Kidney (tissue), 14 donors: Measurements from ENCODE around the gene FMO3. TPM values are rescaled to one million over a fixed set of nuclear protein-coding genes. Genes with fewer than 3 reads are reported as not detected.

Experiments used
- DNase-seq, 5 donors: peaks; one replicate each; pipeline ENCODE4 v3.0.0-alpha.2; 2013 to 2020
- FAIRE-seq: peaks from 2 replicates; lab custom pipeline; 2012; peaks lifted over from hg19 to GRCh38; lab: Jason Lieb, UNC
- H3K27ac ChIP-seq, 2 donors: one replicate each; pipeline ENCODE4 v1.7.0; 2013; ENCODE audit warnings: low read depth in 2 of 2, low read length in 2 of 2, inconsistent platforms in 1 of 2
- H3K27me3 ChIP-seq: one replicate; pipeline ENCODE4 v1.7.1; 2013; ENCODE audit warnings: low read length, inconsistent platforms; ENCODE audit not compliant: control insufficient read depth, insufficient read depth
- H3K36me3 ChIP-seq, 3 donors: one replicate each; pipeline versions ENCODE4 v1.7.0 to v1.7.1; 2013; ENCODE audit warnings: low read length in 3 of 3, control low read depth in 1 of 3, inconsistent platforms in 1 of 3; ENCODE audit not compliant: insufficient read depth in 3 of 3, control insufficient read depth in 2 of 3
- H3K4me1 ChIP-seq, 3 donors: one replicate each; pipeline versions ENCODE4 v1.7.0 to v1.7.1; 2013; ENCODE audit warnings: low read length in 3 of 3, inconsistent platforms in 1 of 3, low read depth in 1 of 3; ENCODE audit not compliant: control insufficient read depth in 2 of 3, insufficient read depth in 2 of 3
- H3K4me3 ChIP-seq, 3 donors: one replicate each; pipeline versions ENCODE4 v1.7.0 to v1.8.1; 2013; ENCODE audit warnings: low read length in 3 of 3, control low read depth in 1 of 3, inconsistent platforms in 1 of 3
- H3K9ac ChIP-seq, 3 donors: one replicate each; pipeline versions ENCODE4 v1.7.0 to v1.7.1; 2013; ENCODE audit warnings: low read length in 3 of 3, control low read depth in 1 of 3, inconsistent platforms in 1 of 3
- H3K9me3 ChIP-seq, 3 donors: one replicate each; pipeline versions ENCODE4 v1.7.0 to v1.7.1; 2013; ENCODE audit warnings: low read length in 3 of 3, control low read depth in 1 of 3, inconsistent platforms in 1 of 3; ENCODE audit not compliant: control insufficient read depth in 2 of 3, insufficient read depth in 1 of 3
- CTCF ChIP-seq: IDR thresholded peaks from 3 replicates; pipeline ENCODE4 v1.5.1; 2012; ENCODE audit warnings: mild to moderate bottlenecking, moderate library complexity, borderline replicate concordance; ENCODE audit not compliant: insufficient read depth; ENCODE audit errors: extremely low read depth
- intact Hi-C: fragments of 100-400 bp; cut with DNase I; formaldehyde crosslinking; loops from one replicate; pipeline ENCODE4 v1.11.1; 2022
- polyA plus RNA-seq: library from polyadenylated mRNA; stranded (reverse); fragments of 350-450 nt; fragmentation: Illumina TruSeq; extraction: RNeasy Lipid Tissue Mini Kit (QIAGEN cat#74804); gene quantifications from one replicate; pipeline ENCODE4 v1.2.3, GENCODE V29; 2014; ENCODE audit warnings: low read depth, low replicate concordance; ENCODE audit not compliant: insufficient read depth
- total RNA-seq: library from RNA; stranded (reverse); fragmentation: NEBNext Ultra II Directional; extraction: Animal tissue kit (Norgen Biotek cat#: 25700); gene quantifications from one replicate; pipeline ENCODE4 v1.2.1, GENCODE V29; 2021
- donor health status: control.
- donor health status: control.
- donor health status: control.
- donor health status: control.
- donor health status: control.
- donor health status: DM: yes; HTN: yes; CAD: no.
- donor health status: Normal renal cell carcinoma (clear cell type).

FMO3 gene
- total and polyA plus RNA-seq, 2 donors from 2014 or later, result 7.7 to 19.3 TPM

GRCh38 chr1:171110621-171111326 lies 20.1 kb downstream of the FMO3 start:
- DNase-seq, result peak in 1 of 5 donors; percentile 18
- FAIRE-seq, result no peak
- Histone ChIP-seq H3K4me1 (no peaks in the 10 kb centered on the region), H3K27me3 (no peaks in the 10 kb centered on the region), H3K9me3 (no peaks in the 10 kb centered on the region), H3K36me3 (no peaks in the 10 kb centered on the region), H3K27ac (no peak overlapping the region), H3K4me3 (no peak overlapping the region), H3K9ac (no peak overlapping the region)
- intact Hi-C loops, result no loop called here
- no peak for TF ChIP-seq CTCF

- H3K9me3 ChIP-seq, result no peaks in the 10 kb centered on the region
- FAIRE-seq (no peak), DNase-seq (no peak)
- intact Hi-C loops, result no loop called here
- H3K36me3 ChIP-seq, result no peaks in the 10 kb centered on the region
- no peak for TF ChIP-seq CTCF
- H3K4me3 ChIP-seq, result no peak overlapping the region
- H3K4me1 ChIP-seq, result no peaks in the 10 kb centered on the region
- no peak overlapping the region for H3K27ac ChIP-seq
- no peaks in the 10 kb centered on the region for H3K27me3 ChIP-seq
- H3K9ac ChIP-seq, result no peak overlapping the region
Measured at GRCh38 chr1:171112119-171112518, 21.4 kb downstream of the FMO3 start.

GRCh38 chr1:171113382-171113781 lies 22.7 kb downstream of the FMO3 start:
- no peaks in the 10 kb centered on the region for H3K27me3 ChIP-seq
- no peak for FAIRE-seq
- H3K9me3 ChIP-seq, result no peaks in the 10 kb centered on the region
- H3K4me3 ChIP-seq, result no peak overlapping the region
- no peak for DNase-seq
- no peak overlapping the region for H3K27ac ChIP-seq
- no peaks in the 10 kb centered on the region for H3K4me1 ChIP-seq
- no peak for TF ChIP-seq CTCF
- no peak overlapping the region for H3K9ac ChIP-seq
- intact Hi-C loops, result no loop called here
- no peaks in the 10 kb centered on the region for H3K36me3 ChIP-seq
